K562 (cell line): ENCODE measurements around the gene BBLN.

Experiments used
- BHLHE40 ChIP-seq: IDR thresholded peaks from 2 replicates; pipeline ENCODE4 v1.6.1; 2011; ENCODE audit warnings: low read length, improper control_type of control experiment
- MTA3 ChIP-seq: fragments of 450-650 bp; formaldehyde crosslinking; IDR thresholded peaks from 2 replicates; pipeline ENCODE4 v1.6.1; 2017; ENCODE audit warnings: mild to moderate bottlenecking, borderline replicate concordance
- RBBP5 ChIP-seq: fragments of 200-600 bp; sonication (generic); IDR thresholded peaks from 2 replicates; pipeline ENCODE4 v1.6.1; 2012; ENCODE audit warnings: borderline replicate concordance, mild to moderate bottlenecking, low read length, control low read depth, inconsistent platforms; ENCODE audit not compliant: insufficient read depth, poor library complexity, severe bottlenecking
- SAFB2 ChIP-seq: fragments of 200-400 bp; formaldehyde crosslinking; IDR thresholded peaks from 2 replicates; pipeline ENCODE4 v1.6.1; 2018; ENCODE audit warnings: borderline replicate concordance, low read length, low read depth, moderate library complexity; ENCODE audit not compliant: severe bottlenecking
- SIN3A ChIP-seq, 2 experiments: fragments of 150-350 bp in 1 of 2; IDR thresholded peaks; 2 replicates each; pipeline ENCODE4 v1.6.1; 2011 to 2016; ENCODE audit warnings: borderline replicate concordance in 2 of 2, low read depth in 2 of 2, low read length in 2 of 2, mild to moderate bottlenecking in 2 of 2, moderate library complexity in 2 of 2; ENCODE audit not compliant: control insufficient read depth in 1 of 2
- YY1 ChIP-seq, 3 experiments: IDR thresholded peaks; 2 replicates each; pipeline ENCODE4 v1.6.1; 2011; ENCODE audit warnings: low read length in 2 of 3, mild to moderate bottlenecking in 2 of 3, moderate library complexity in 2 of 3, borderline replicate concordance in 1 of 3, control low read depth in 1 of 3, low read depth in 1 of 3; ENCODE audit not compliant: insufficient read depth in 3 of 3, insufficient replicate concordance in 2 of 3, control insufficient read depth in 1 of 3, insufficient read length in 1 of 3; ENCODE audit errors: extremely low read depth in 1 of 3
- ZNF232 ChIP-seq: sonication (generic); formaldehyde crosslinking; IDR thresholded peaks from 2 replicates; pipeline ENCODE4 v1.8.0; 2022; ENCODE audit warnings: mild to moderate bottlenecking, missing genetic modification reagents
- ZNF253 ChIP-seq: fragments of 250-450 bp; sonication (Bioruptor Pico); conservative IDR thresholded peaks from 2 replicates; pipeline ENCODE4 v1.6.1; 2021; ENCODE audit warnings: mild to moderate bottlenecking
- TF ChIP-seq, protein P1 (sequence below), 3 experiments: IDR thresholded peaks in 2 of 3; conservative IDR thresholded peaks in 1 of 3; 2 replicates each; pipeline ENCODE4 v1.5.1; 2011 to 2012; ENCODE audit warnings: low read length in 3 of 3, mild to moderate bottlenecking in 3 of 3, control low read depth in 2 of 3, improper control_type of control experiment in 1 of 3, inconsistent platforms in 1 of 3, low read depth in 1 of 3, mixed read lengths in 1 of 3, moderate library complexity in 1 of 3; ENCODE audit not compliant: insufficient read depth in 2 of 3
- TF ChIP-seq, protein P2 (sequence below): sonication (generic); formaldehyde crosslinking; IDR thresholded peaks from 2 replicates; pipeline ENCODE4 v1.8.1; 2022; ENCODE audit warnings: missing genetic modification reagents

DNA sequence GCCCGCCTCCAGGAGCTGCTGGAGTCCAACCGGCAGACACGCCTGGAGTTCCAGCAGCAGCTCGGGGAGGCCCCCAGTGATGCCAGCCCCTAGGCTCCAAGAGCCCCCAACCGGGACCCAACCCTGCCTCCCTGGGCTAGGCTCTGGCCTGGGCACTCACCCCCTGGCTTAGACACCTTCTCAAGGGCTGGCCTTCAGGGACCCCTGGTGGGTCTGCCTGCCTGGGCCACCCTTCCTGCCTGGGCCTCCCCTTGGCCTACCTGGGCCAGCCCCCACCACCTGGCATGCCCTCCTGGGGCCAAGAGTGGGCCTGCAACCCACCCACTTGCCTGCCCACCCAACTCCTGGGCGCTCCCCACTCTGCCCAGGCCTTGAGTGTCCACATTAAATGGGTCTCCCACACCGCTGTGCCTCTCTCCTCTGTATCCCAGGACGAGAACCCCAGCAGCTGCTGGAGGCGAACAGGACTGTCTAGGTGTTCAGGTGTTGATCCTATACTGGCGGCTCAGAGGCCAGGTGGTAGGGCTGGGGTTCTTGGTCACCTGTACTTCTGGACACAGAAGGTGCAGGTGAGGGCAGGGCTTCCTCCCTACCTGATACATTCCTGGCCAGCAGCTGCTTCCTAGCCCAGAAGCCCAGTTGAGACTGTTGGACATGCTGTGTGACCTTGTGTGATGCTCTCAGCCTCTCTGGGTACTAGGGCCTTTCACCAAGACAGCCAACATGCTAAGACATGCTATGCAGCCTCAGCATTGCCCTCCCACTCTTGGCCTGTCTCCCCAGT lies 3.6 kb downstream of the BBLN start:
- 0 out of 2 replicates have a peak, but pooled peaks have one; percentile 18 for TF ChIP-seq BHLHE40
- TF ChIP-seq, protein P1, sequence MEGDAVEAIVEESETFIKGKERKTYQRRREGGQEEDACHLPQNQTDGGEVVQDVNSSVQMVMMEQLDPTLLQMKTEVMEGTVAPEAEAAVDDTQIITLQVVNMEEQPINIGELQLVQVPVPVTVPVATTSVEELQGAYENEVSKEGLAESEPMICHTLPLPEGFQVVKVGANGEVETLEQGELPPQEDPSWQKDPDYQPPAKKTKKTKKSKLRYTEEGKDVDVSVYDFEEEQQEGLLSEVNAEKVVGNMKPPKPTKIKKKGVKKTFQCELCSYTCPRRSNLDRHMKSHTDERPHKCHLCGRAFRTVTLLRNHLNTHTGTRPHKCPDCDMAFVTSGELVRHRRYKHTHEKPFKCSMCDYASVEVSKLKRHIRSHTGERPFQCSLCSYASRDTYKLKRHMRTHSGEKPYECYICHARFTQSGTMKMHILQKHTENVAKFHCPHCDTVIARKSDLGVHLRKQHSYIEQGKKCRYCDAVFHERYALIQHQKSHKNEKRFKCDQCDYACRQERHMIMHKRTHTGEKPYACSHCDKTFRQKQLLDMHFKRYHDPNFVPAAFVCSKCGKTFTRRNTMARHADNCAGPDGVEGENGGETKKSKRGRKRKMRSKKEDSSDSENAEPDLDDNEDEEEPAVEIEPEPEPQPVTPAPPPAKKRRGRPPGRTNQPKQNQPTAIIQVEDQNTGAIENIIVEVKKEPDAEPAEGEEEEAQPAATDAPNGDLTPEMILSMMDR (IDR thresholded peaks at IDR 0.05 in 2 of 3, conservative IDR thresholded peaks at IDR 0.05 in 1 of 3; ENCODE audit: insufficient read depth in 2 of 3, low read depth in 1 of 3, low read length in 3 of 3): no peak
- no peak for TF ChIP-seq RBBP5
- no peak for TF ChIP-seq MTA3
- TF ChIP-seq, protein P2, sequence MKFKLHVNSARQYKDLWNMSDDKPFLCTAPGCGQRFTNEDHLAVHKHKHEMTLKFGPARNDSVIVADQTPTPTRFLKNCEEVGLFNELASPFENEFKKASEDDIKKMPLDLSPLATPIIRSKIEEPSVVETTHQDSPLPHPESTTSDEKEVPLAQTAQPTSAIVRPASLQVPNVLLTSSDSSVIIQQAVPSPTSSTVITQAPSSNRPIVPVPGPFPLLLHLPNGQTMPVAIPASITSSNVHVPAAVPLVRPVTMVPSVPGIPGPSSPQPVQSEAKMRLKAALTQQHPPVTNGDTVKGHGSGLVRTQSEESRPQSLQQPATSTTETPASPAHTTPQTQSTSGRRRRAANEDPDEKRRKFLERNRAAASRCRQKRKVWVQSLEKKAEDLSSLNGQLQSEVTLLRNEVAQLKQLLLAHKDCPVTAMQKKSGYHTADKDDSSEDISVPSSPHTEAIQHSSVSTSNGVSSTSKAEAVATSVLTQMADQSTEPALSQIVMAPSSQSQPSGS (CRISPR knock-in tag): no peak
- no peak for TF ChIP-seq ZNF253 (CRISPR knock-in tag)
- TF ChIP-seq ZNF232 (CRISPR knock-in tag): no peak
- TF ChIP-seq YY1 (IDR thresholded peaks at IDR 0.05; ENCODE audit: borderline replicate concordance in 1 of 3, control insufficient read depth in 1 of 3, extremely low read depth in 1 of 3, insufficient read depth in 3 of 3, insufficient read length in 1 of 3, insufficient replicate concordance in 2 of 3, low read depth in 1 of 3, low read length in 2 of 3): no peak
- TF ChIP-seq SIN3A (IDR thresholded peaks at IDR 0.05; ENCODE audit: borderline replicate concordance in 2 of 2, control insufficient read depth in 1 of 2, low read depth in 2 of 2, low read length in 2 of 2): no peak
- no peak for TF ChIP-seq SAFB2
